CD14-positive monocyte (primary cell): ENCODE measurements around the gene MLIP. TPM values are rescaled to one million over a fixed set of nuclear protein-coding genes. Genes with fewer than 3 reads are reported as not detected.

Source experiments
- DNase-seq, 3 donors: peaks; one replicate each; pipeline ENCODE4 v3.0.0-alpha.2; 2011 to 2022
- H2AFZ ChIP-seq: 2 replicates; pipeline ENCODE4 v1.6.0; 2012; ENCODE audit warnings: mild to moderate bottlenecking, low read depth, low read length, inconsistent platforms; ENCODE audit not compliant: insufficient read depth, poor library complexity, severe bottlenecking
- H3K27ac ChIP-seq, 2 donors: 1 replicate in 1 of 2; 2 replicates in 1 of 2; pipeline ENCODE4 v1.5.1; 2012 to 2013; ENCODE audit warnings: low read length in 2 of 2, control low read depth in 1 of 2, inconsistent platforms in 1 of 2, low read depth in 1 of 2, mild to moderate bottlenecking in 1 of 2
- H3K27me3 ChIP-seq, 2 donors: one replicate each; pipeline versions ENCODE4 v1.6.0 to v1.6.1; 2011 to 2013; ENCODE audit warnings: low read length in 2 of 2; ENCODE audit not compliant: control insufficient read depth in 2 of 2, insufficient read depth in 2 of 2
- H3K36me3 ChIP-seq, 2 donors: replicated peaks in 1 of 2; 1 replicate in 1 of 2; 2 replicates in 1 of 2; pipeline versions ENCODE4 v1.5.1 to v1.6.1; 2012 to 2013; ENCODE audit warnings: low read length in 2 of 2, control low read depth in 1 of 2, inconsistent platforms in 1 of 2, mild to moderate bottlenecking in 1 of 2; ENCODE audit not compliant: insufficient read depth in 2 of 2, control insufficient read depth in 1 of 2
- H3K4me1 ChIP-seq, 2 donors: 1 replicate in 1 of 2; 2 replicates in 1 of 2; pipeline versions ENCODE4 v1.5.1 to v1.6.1; 2012 to 2013; ENCODE audit warnings: low read length in 2 of 2, control low read depth in 1 of 2, inconsistent platforms in 1 of 2, mild to moderate bottlenecking in 1 of 2, moderate library complexity in 1 of 2; ENCODE audit not compliant: insufficient read depth in 2 of 2, control insufficient read depth in 1 of 2
- H3K4me2 ChIP-seq: replicated peaks from 2 replicates; pipeline ENCODE3; 2012; ENCODE audit warnings: low read length, moderate library complexity, mild to moderate bottlenecking; ENCODE audit not compliant: poor library complexity, severe bottlenecking; ENCODE audit errors: extremely low read depth
- H3K4me3 ChIP-seq, 3 experiments: fragments of 200-600 bp in 1 of 3; sonication (generic) in 1 of 3; replicated peaks in 1 of 3; 1 replicate in 2 of 3; 2 replicates in 1 of 3; pipeline ENCODE4 v1.5.1; 2011 to 2013; ENCODE audit warnings: low read length in 3 of 3, mild to moderate bottlenecking in 3 of 3, control low read depth in 2 of 3, low read depth in 2 of 3, inconsistent platforms in 1 of 3, moderate library complexity in 1 of 3
- H3K79me2 ChIP-seq: 2 replicates; pipeline ENCODE4 v1.6.0; 2012; ENCODE audit warnings: mild to moderate bottlenecking, control low read depth, inconsistent platforms, low read length, moderate library complexity; ENCODE audit not compliant: insufficient read depth
- H3K9ac ChIP-seq: 2 replicates; pipeline ENCODE4 v1.6.0; 2017; ENCODE audit warnings: low read length, mild to moderate bottlenecking; ENCODE audit not compliant: insufficient read depth, poor library complexity, severe bottlenecking
- H3K9me3 ChIP-seq, 2 donors: replicated peaks in 1 of 2; 1 replicate in 1 of 2; 2 replicates in 1 of 2; pipeline versions ENCODE4 v1.5.1 to v1.6.1; 2012 to 2013; ENCODE audit warnings: low read length in 2 of 2, control low read depth in 1 of 2; ENCODE audit not compliant: control insufficient read depth in 1 of 2, insufficient read depth in 1 of 2
- H4K20me1 ChIP-seq: 2 replicates; pipeline ENCODE4 v1.6.0; 2012; ENCODE audit warnings: mild to moderate bottlenecking, low read length, control low read depth, moderate library complexity; ENCODE audit not compliant: insufficient read depth
- H3K27ac Mint-ChIP-seq, 7 donors: one replicate each; pipeline ENCODE4 v1.8.0; 2020; ENCODE audit warnings: mild to moderate bottlenecking in 7 of 7, mixed read lengths in 7 of 7, moderate library complexity in 6 of 7, inconsistent platforms in 2 of 7
- H3K27me3 Mint-ChIP-seq, 3 donors: one replicate each; pipeline ENCODE4 v1.8.0; 2021 to 2022; ENCODE audit warnings: low read depth in 3 of 3, mild to moderate bottlenecking in 3 of 3, mixed read lengths in 3 of 3, moderate library complexity in 3 of 3, inconsistent platforms in 1 of 3
- H3K36me3 Mint-ChIP-seq, 2 donors: one replicate each; pipeline ENCODE4 v1.8.0; 2020; ENCODE audit warnings: mixed read lengths in 2 of 2, inconsistent platforms in 1 of 2, mild to moderate bottlenecking in 1 of 2
- H3K4me1 Mint-ChIP-seq: one replicate; pipeline ENCODE4 v1.8.0; 2020; ENCODE audit warnings: mild to moderate bottlenecking, mixed read lengths
- H3K4me3 Mint-ChIP-seq, 2 donors: one replicate each; pipeline ENCODE4 v1.8.0; 2020; ENCODE audit warnings: mild to moderate bottlenecking in 2 of 2, mixed read lengths in 2 of 2, moderate library complexity in 1 of 2
- H3K9me3 Mint-ChIP-seq, 7 donors: one replicate each; pipeline ENCODE4 v1.8.0; 2020 to 2022; ENCODE audit warnings: mixed read lengths in 7 of 7, mild to moderate bottlenecking in 6 of 7, moderate library complexity in 6 of 7, inconsistent platforms in 2 of 7
- WGBS: methylation state at CpG from one replicate; pipeline ENCODE4 v1.1.5; 2013; ENCODE audit warnings: missing lambda C conversion rate; ENCODE audit not compliant: insufficient coverage; 5-methylcytosine and 5-hydroxymethylcytosine counted together
- intact Hi-C, 2 donors: fragments of 100-400 bp; cut with micrococcal nuclease; formaldehyde crosslinking; loops; one replicate each; pipeline versions ENCODE4 v1.15.0 to v1.15.1; 2023
- polyA plus RNA-seq, 3 donors: library from polyadenylated mRNA; depleted of rRNA in 1 of 3; unstranded in 2 of 3; stranded (reverse) in 1 of 3; fragments of 300-500 nt in 2 of 3; fragments of >200 nt in 1 of 3; fragmentation: Illumina TruSeq in 2 of 3; gene quantifications; 1 replicate in 2 of 3; 2 replicates in 1 of 3; pipeline ENCODE4 v1.2.3, GENCODE V29; 2012 to 2021
- TF ChIP-seq, protein P1 (sequence below): fragments of 200-600 bp; IDR thresholded peaks from one replicate; pipeline ENCODE4 v1.8.0; 2022; ENCODE audit warnings: antibody characterized with exemption, mild to moderate bottlenecking

Gene MLIP
- polyA plus RNA-seq, 3 donors: not detected

- no peaks in the 10 kb centered on the region for H3K27me3 ChIP-seq
- H3K36me3 ChIP-seq: no peaks in the 10 kb centered on the region
- Mint-ChIP-seq H3K4me3 (no peak overlapping the region), H3K36me3 (no peaks in the 10 kb centered on the region), H3K9me3 (no peaks in the 10 kb centered on the region), H3K27me3 (peaks cover 0 to 1% (median 0%) of the 10 kb centered on the region in 3 donors), H3K4me1 (no peaks in the 10 kb centered on the region), H3K27ac (no peak overlapping the region)
- WGBS: no CpG with 5 or more reads among the region's 2 CpGs
- TF ChIP-seq, protein P1, sequence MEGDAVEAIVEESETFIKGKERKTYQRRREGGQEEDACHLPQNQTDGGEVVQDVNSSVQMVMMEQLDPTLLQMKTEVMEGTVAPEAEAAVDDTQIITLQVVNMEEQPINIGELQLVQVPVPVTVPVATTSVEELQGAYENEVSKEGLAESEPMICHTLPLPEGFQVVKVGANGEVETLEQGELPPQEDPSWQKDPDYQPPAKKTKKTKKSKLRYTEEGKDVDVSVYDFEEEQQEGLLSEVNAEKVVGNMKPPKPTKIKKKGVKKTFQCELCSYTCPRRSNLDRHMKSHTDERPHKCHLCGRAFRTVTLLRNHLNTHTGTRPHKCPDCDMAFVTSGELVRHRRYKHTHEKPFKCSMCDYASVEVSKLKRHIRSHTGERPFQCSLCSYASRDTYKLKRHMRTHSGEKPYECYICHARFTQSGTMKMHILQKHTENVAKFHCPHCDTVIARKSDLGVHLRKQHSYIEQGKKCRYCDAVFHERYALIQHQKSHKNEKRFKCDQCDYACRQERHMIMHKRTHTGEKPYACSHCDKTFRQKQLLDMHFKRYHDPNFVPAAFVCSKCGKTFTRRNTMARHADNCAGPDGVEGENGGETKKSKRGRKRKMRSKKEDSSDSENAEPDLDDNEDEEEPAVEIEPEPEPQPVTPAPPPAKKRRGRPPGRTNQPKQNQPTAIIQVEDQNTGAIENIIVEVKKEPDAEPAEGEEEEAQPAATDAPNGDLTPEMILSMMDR: no peak
- no peaks in the 10 kb centered on the region for H3K4me1 ChIP-seq
- H3K4me3 ChIP-seq: no peak overlapping the region
- no peak overlapping the region for H3K4me2 ChIP-seq
- no peak overlapping the region for H3K9ac ChIP-seq
- no peak overlapping the region for H2AFZ ChIP-seq
- no peaks in the 10 kb centered on the region for H4K20me1 ChIP-seq
- intact Hi-C loops: no loop called here
- no peaks in the 10 kb centered on the region for H3K79me2 ChIP-seq
- DNase-seq: no peak
- no peak overlapping the region for H3K27ac ChIP-seq
- H3K9me3 ChIP-seq: no peaks in the 10 kb centered on the region
Observed at GRCh38 chr6:54068694-54069093, 42.5 kb upstream of the MLIP start.

DNA sequence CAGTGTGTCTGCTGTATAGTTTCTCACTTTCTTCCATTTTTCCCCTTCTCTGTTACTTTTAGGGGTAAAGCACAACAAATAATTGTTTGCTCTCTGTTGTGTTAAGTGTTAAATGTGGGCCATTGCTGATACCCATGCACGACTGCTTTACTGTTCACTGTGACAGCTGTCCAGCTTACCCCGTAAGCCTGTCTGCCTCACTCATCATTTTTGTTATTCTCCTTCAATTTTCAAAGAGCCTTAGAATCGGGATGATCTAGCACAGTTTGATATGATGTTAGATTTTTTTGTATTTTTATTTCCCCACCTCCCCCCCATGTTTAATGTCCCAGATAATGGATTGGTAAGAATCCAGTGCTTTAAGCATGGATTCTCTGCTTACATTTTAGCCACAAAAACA, 41.2 kb upstream of the MLIP start:
- Histone ChIP-seq H3K4me2 (no peak overlapping the region), H4K20me1 (no peaks in the 10 kb centered on the region), H3K4me1 (no peaks in the 10 kb centered on the region), H3K36me3 (no peaks in the 10 kb centered on the region), H3K9me3 (no peaks in the 10 kb centered on the region), H2AFZ (no peak overlapping the region), H3K4me3 (no peak overlapping the region), H3K9ac (no peak overlapping the region), H3K27me3 (no peaks in the 10 kb centered on the region), H3K79me2 (no peaks in the 10 kb centered on the region), H3K27ac (no peak overlapping the region)
- Mint-ChIP-seq H3K9me3 (peaks cover 0 to 2% (median 0%) of the 10 kb centered on the region in 7 donors), H3K4me3 (no peak overlapping the region), H3K27me3 (peaks cover 0 to 3% (median 0%) of the 10 kb centered on the region in 3 donors), H3K4me1 (no peaks in the 10 kb centered on the region), H3K27ac (peak overlapping the region in 1 of 7 donors; percentile 37), H3K36me3 (no peaks in the 10 kb centered on the region)
- WGBS: no CpG with 5 or more reads among the region's 3 CpGs
- no peak for DNase-seq
- TF ChIP-seq, protein P1: no peak
- intact Hi-C loops: no loop called here
